DND-41 (cell line): ENCODE results near the gene EDAR.

Experiments
- ATAC-seq: fragments of 200-7000 bp; cut with Tn5 transposase; 3 replicates; pipeline ENCODE4 v1.9.1; 2021; ENCODE audit warnings: low read depth; ENCODE audit not compliant: insufficient read depth
- DNase-seq: peaks from one replicate; pipeline ENCODE4 v3.0.0-alpha.2; 2020
- H2AFZ ChIP-seq: 2 replicates; pipeline ENCODE4 v1.6.0; 2012; ENCODE audit warnings: low read depth, low read length
- H3K27ac ChIP-seq: 2 replicates; pipeline ENCODE4 v1.5.1; 2012; ENCODE audit warnings: low read length, inconsistent platforms
- H3K27me3 ChIP-seq: fragments of 200-600 bp; sonication (generic); 2 replicates; pipeline ENCODE4 v1.6.0; 2012; ENCODE audit warnings: low read length, mild to moderate bottlenecking, inconsistent platforms; ENCODE audit not compliant: insufficient read depth, poor library complexity
- H3K36me3 ChIP-seq: 2 replicates; pipeline ENCODE4 v1.5.1; 2012; ENCODE audit warnings: low read length, inconsistent platforms; ENCODE audit not compliant: insufficient read depth
- H3K4me1 ChIP-seq: 2 replicates; pipeline ENCODE4 v1.5.1; 2012; ENCODE audit warnings: mild to moderate bottlenecking, low read length; ENCODE audit not compliant: insufficient read depth
- H3K4me2 ChIP-seq: 2 replicates; pipeline ENCODE4 v1.6.0; 2012; ENCODE audit warnings: mild to moderate bottlenecking, moderate library complexity, low read length, inconsistent platforms; ENCODE audit not compliant: insufficient read depth
- H3K4me3 ChIP-seq, 2 experiments: fragments of 200-600 bp in 1 of 2; shearing (Covaris generic) in 1 of 2; 2 replicates each; pipeline ENCODE4 v1.5.1; 2012 to 2016; ENCODE audit warnings: inconsistent platforms in 2 of 2, low read length in 2 of 2, mild to moderate bottlenecking in 2 of 2, low read depth in 1 of 2, moderate library complexity in 1 of 2
- H3K79me2 ChIP-seq: 2 replicates; pipeline ENCODE4 v1.6.0; 2012; ENCODE audit warnings: low read length, inconsistent platforms; ENCODE audit not compliant: insufficient read depth
- H3K9ac ChIP-seq: 2 replicates; pipeline ENCODE4 v1.6.0; 2012; ENCODE audit warnings: low read depth, mild to moderate bottlenecking, inconsistent platforms, low read length, moderate library complexity
- H3K9me3 ChIP-seq: 2 replicates; pipeline ENCODE4 v1.5.1; 2012; ENCODE audit warnings: low read length, moderate library complexity, mild to moderate bottlenecking, inconsistent platforms; ENCODE audit not compliant: insufficient read depth, severe bottlenecking
- H4K20me1 ChIP-seq: 2 replicates; pipeline ENCODE4 v1.6.0; 2012; ENCODE audit warnings: low read length; ENCODE audit not compliant: insufficient read depth
- CTCF ChIP-seq: IDR thresholded peaks from 2 replicates; pipeline ENCODE4 v1.5.1; 2012; ENCODE audit warnings: borderline replicate concordance, low read length, moderate library complexity, mild to moderate bottlenecking; ENCODE audit not compliant: poor library complexity, severe bottlenecking; ENCODE audit errors: extremely low read depth
- EZH2 ChIP-seq: IDR thresholded peaks from 3 replicates; pipeline ENCODE4 v1.6.1; 2012; ENCODE audit warnings: borderline replicate concordance, low read depth, mild to moderate bottlenecking, moderate library complexity, low read length, inconsistent platforms; ENCODE audit not compliant: severe bottlenecking

The EDAR gene

DNA sequence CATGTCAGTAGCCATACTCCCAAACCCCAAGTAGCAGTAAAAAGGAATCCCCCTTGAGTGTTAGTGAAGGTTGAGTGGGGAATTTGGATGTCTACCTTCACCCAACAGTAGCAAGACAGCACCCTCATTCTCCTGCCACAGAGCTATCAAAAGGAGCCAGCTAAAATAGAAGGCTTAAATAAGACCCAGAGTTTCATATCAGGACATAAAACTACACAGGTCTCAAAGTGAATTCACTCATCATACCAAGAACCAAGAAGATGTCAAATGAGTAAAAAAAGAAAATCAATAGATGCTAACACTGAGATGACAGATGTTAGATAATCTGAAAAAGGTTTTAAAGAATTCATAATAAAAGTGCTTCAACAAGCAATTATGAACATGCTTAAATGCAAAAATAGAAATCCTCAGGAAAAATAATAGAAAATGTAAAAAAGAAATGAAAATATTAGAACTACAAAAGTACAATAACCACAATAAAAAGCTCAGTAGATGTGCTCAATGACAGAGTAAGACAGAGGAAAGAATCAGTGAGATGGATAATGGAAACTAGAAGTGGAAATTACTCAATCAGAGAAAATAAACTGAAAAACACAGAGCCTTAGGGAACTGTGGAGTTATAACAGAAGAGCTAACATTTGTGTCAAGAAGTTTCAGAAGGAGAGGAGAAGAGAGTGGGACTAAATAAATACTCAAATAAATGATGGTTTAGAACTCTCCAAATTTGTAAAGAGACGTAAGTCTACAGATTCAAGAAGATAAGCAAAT, 90.5 kb downstream of the EDAR start:
- Histone ChIP-seq H3K27me3 (no peaks in the 10 kb centered on the region), H3K9ac (no peak overlapping the region), H3K27ac (no peak overlapping the region), H3K4me3 (no peak overlapping the region), H3K79me2 (no peaks in the 10 kb centered on the region), H4K20me1 (no peaks in the 10 kb centered on the region), H2AFZ (no peak overlapping the region), H3K9me3 (no peaks in the 10 kb centered on the region), H3K36me3 (no peaks in the 10 kb centered on the region; the same call in 1 of the 2 replicates), H3K4me1 (no peaks in the 10 kb centered on the region), H3K4me2 (no peak overlapping the region)
- TF ChIP-seq CTCF (no peak), EZH2 (no peak)
- ATAC-seq (no peak), DNase-seq (no peak)

GRCh38 chr2:108896741-108897140, 92.3 kb downstream of the EDAR start:
- H3K4me2 ChIP-seq = no peak overlapping the region
- ATAC-seq = peak; percentile 20; the same call in 2 of the 3 replicates
- H3K79me2 ChIP-seq = no peaks in the 10 kb centered on the region
- no peaks in the 10 kb centered on the region for H3K9me3 ChIP-seq
- H3K27me3 ChIP-seq = no peaks in the 10 kb centered on the region
- TF ChIP-seq CTCF (no peak), EZH2 (no peak)
- H2AFZ ChIP-seq = no peak overlapping the region
- no peaks in the 10 kb centered on the region for H3K4me1 ChIP-seq
- no peak for DNase-seq
- no peak overlapping the region for H3K9ac ChIP-seq
- no peaks in the 10 kb centered on the region for H4K20me1 ChIP-seq
- no peak overlapping the region for H3K27ac ChIP-seq
- peaks cover 9% of the 10 kb centered on the region for H3K36me3 ChIP-seq
- no peak overlapping the region for H3K4me3 ChIP-seq

DNA sequence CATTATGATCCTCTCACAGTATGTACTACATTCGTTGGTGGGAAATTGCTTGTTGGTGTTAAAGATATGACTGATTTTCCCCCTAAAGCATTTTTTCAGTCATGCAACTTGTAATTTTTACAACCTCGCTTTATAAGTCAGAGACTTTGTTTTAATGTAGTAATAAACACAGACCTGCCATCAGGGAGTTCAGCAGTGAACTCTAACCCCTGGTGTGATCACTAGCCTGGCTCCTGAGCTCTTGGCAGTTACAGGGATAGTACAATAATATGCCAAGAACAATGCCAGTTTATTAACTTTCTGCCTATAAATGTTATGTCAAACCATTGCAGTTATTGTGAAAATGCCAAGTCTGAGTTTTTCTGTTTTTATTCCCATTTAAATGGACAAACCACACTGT, 93.8 kb downstream of the EDAR start:
- no peaks in the 10 kb centered on the region for H3K27me3 ChIP-seq
- ATAC-seq (0 out of 3 replicates have a peak, but pooled peaks have one; percentile 7), DNase-seq (no peak)
- no peak overlapping the region for H3K4me2 ChIP-seq
- H3K27ac ChIP-seq = no peak overlapping the region
- H4K20me1 ChIP-seq = no peaks in the 10 kb centered on the region
- TF ChIP-seq CTCF = no peak
- no peak for TF ChIP-seq EZH2
- peaks cover 20% of the 10 kb centered on the region for H3K36me3 ChIP-seq
- H3K9me3 ChIP-seq = peaks cover 5% of the 10 kb centered on the region
- H3K4me3 ChIP-seq = no peak overlapping the region
- no peak overlapping the region for H3K9ac ChIP-seq
- H3K4me1 ChIP-seq = no peaks in the 10 kb centered on the region
- H3K79me2 ChIP-seq = no peaks in the 10 kb centered on the region
- no peak overlapping the region for H2AFZ ChIP-seq
